ELF-1 (cell line): ENCODE data around the gene PKIG.

Source experiments
- DNase-seq: peaks from one replicate; pipeline ENCODE4 v3.0.0-alpha.2; 2016; ENCODE audit warnings: low read depth, low spot score

The PKIG gene

GRCh38 chr20:44594730-44595129 is 12.4 kb downstream of the PKIG start:
- DNase-seq = peak; percentile 34

GRCh38 chr20:44596010-44596409 is 13.6 kb downstream of the PKIG start:
- DNase-seq = no peak

GRCh38 chr20:44596876-44597275 is 14.5 kb downstream of the PKIG start:
- no peak for DNase-seq

GRCh38 chr20:44597516-44597915 is 15.1 kb downstream of the PKIG start:
- DNase-seq = no peak

- no peak for DNase-seq
Measured at GRCh38 chr20:44597930-44598329, 15.6 kb downstream of the PKIG start.

- no peak for DNase-seq
Measured at GRCh38 chr20:44598423-44599305, 16.3 kb downstream of the PKIG start.

GRCh38 chr20:44599715-44600114 is 17.3 kb downstream of the PKIG start:
- no peak for DNase-seq

- DNase-seq = no peak
Measured at GRCh38 chr20:44600301-44600700, 17.9 kb downstream of the PKIG start.

GRCh38 chr20:44600758-44601201 is 18.4 kb downstream of the PKIG start:
- no peak for DNase-seq

- no peak for DNase-seq
Measured at GRCh38 chr20:44601236-44601671, 18.9 kb downstream of the PKIG start.

GRCh38 chr20:44601801-44602204 is 19.4 kb downstream of the PKIG start:
- no peak for DNase-seq

GRCh38 chr20:44603327-44603726 is 20.9 kb downstream of the PKIG start:
- no peak for DNase-seq

GRCh38 chr20:44606725-44607441 is 24.5 kb downstream of the PKIG start:
- no peak for DNase-seq

GRCh38 chr20:44609006-44609515 is 26.7 kb downstream of the PKIG start:
- peak; percentile 76 for DNase-seq

GRCh38 chr20:44609516-44610312 is 27.3 kb downstream of the PKIG start:
- DNase-seq = peak; percentile 95

- DNase-seq = no peak
Measured at GRCh38 chr20:44610313-44610962, 28.1 kb downstream of the PKIG start.

GRCh38 chr20:44613575-44613974 is 31.2 kb downstream of the PKIG start:
- no peak for DNase-seq

- no peak for DNase-seq
Measured at GRCh38 chr20:44614525-44614924, 32.1 kb downstream of the PKIG start.

GRCh38 chr20:44615169-44615791 is 32.9 kb downstream of the PKIG start:
- DNase-seq = peak; percentile 55

GRCh38 chr20:44615876-44616603 is 33.7 kb downstream of the PKIG start:
- peak; percentile 30 for DNase-seq
